Activated T-cell treated with anti-CD3 and anti-CD28 coated beads for 48 hours (primary cell): ENCODE results near the gene CDH22.

Experiments used
- DNase-seq: peaks from one replicate; pipeline ENCODE4 v3.0.0-alpha.2; 2020; ENCODE audit warnings: low read depth

The CDH22 gene

GRCh38 chr20:46139908-46140482 lies 168.3 kb downstream of the CDH22 start:
- no peak for DNase-seq

- no peak for DNase-seq
Observed at GRCh38 chr20:46139266-46139889, 168.9 kb downstream of the CDH22 start.

- no peak for DNase-seq
Observed at GRCh38 chr20:46137816-46138215, 170.5 kb downstream of the CDH22 start.

GRCh38 chr20:46135856-46136633 lies 172.3 kb downstream of the CDH22 start:
- DNase-seq: no peak

GRCh38 chr20:46134716-46135115 lies 173.6 kb downstream of the CDH22 start:
- DNase-seq: no peak

GRCh38 chr20:46133886-46134654 lies 174.2 kb downstream of the CDH22 start:
- no peak for DNase-seq

GRCh38 chr20:46132705-46133120 lies 175.6 kb downstream of the CDH22 start:
- DNase-seq: peak; percentile 66

GRCh38 chr20:46131396-46131795 lies 176.9 kb downstream of the CDH22 start:
- DNase-seq: no peak

GRCh38 chr20:46130534-46130933 lies 177.8 kb downstream of the CDH22 start:
- DNase-seq: no peak

GRCh38 chr20:46129955-46130481 lies 178.3 kb downstream of the CDH22 start:
- DNase-seq: no peak

- no peak for DNase-seq
Observed at GRCh38 chr20:46128310-46129151, 179.8 kb downstream of the CDH22 start.

- DNase-seq: no peak
Observed at GRCh38 chr20:46127396-46128010, 180.8 kb downstream of the CDH22 start.

GRCh38 chr20:46126440-46127056 lies 181.8 kb downstream of the CDH22 start:
- DNase-seq: no peak
